Kidney epithelial cell (primary cell): ENCODE results near the gene AKAP13. TPM values are rescaled to one million over a fixed set of nuclear protein-coding genes. Genes with fewer than 3 reads are reported as not detected.

ENCODE experiments used
- DNase-seq: peaks from one replicate; pipeline ENCODE4 v3.0.0-alpha.2; 2010; ENCODE audit warnings: low read depth
- H3K27me3 ChIP-seq: 2 replicates; pipeline ENCODE4 v1.6.0; 2011; ENCODE audit warnings: low read length; ENCODE audit not compliant: control insufficient read depth, insufficient read depth
- H3K36me3 ChIP-seq: 2 replicates; pipeline ENCODE4 v1.5.1; 2011; ENCODE audit warnings: low read length; ENCODE audit not compliant: control insufficient read depth, insufficient read depth
- H3K4me3 ChIP-seq: 2 replicates; pipeline ENCODE4 v1.5.1; 2011; ENCODE audit warnings: low read depth, mild to moderate bottlenecking, control low read depth, low read length
- CTCF ChIP-seq: IDR thresholded peaks from 2 replicates; pipeline ENCODE4 v1.5.1; 2011; ENCODE audit warnings: mild to moderate bottlenecking, moderate library complexity, low read length, control low read depth, inconsistent platforms; ENCODE audit not compliant: insufficient read depth, poor library complexity, severe bottlenecking
- total RNA-seq: library from RNA; depleted of rRNA; stranded (reverse); fragments of >200 nt; gene quantifications from 2 replicates; pipeline ENCODE4 v1.2.3, GENCODE V29; 2015

Gene AKAP13
- total RNA-seq, 1 donor from 2014 or later: 54.0 TPM

GRCh38 chr15:85500729-85501128 is 120.3 kb downstream of the AKAP13 start:
- DNase-seq: no peak
- no peaks in the 10 kb centered on the region for H3K27me3 ChIP-seq
- H3K36me3 ChIP-seq: no peaks in the 10 kb centered on the region
- no peak for TF ChIP-seq CTCF
- no peak overlapping the region for H3K4me3 ChIP-seq

- Histone ChIP-seq H3K4me3 (no peak overlapping the region), H3K36me3 (no peaks in the 10 kb centered on the region), H3K27me3 (no peaks in the 10 kb centered on the region)
- DNase-seq: no peak
- TF ChIP-seq CTCF: no peak
Observed at GRCh38 chr15:85501574-85501973, 121.2 kb downstream of the AKAP13 start.

- no peak for TF ChIP-seq CTCF
- H3K27me3 ChIP-seq: no peaks in the 10 kb centered on the region
- H3K36me3 ChIP-seq: no peaks in the 10 kb centered on the region
- DNase-seq: no peak
- H3K4me3 ChIP-seq: no peak overlapping the region
Observed at GRCh38 chr15:85503151-85503799, 122.9 kb downstream of the AKAP13 start.

- Histone ChIP-seq H3K27me3 (no peaks in the 10 kb centered on the region), H3K36me3 (no peaks in the 10 kb centered on the region), H3K4me3 (no peak overlapping the region)
- DNase-seq: no peak
- TF ChIP-seq CTCF: peak; percentile 58
Observed at GRCh38 chr15:85504749-85505676, 124.6 kb downstream of the AKAP13 start.

- Histone ChIP-seq H3K36me3 (no peaks in the 10 kb centered on the region), H3K27me3 (no peaks in the 10 kb centered on the region), H3K4me3 (no peak overlapping the region)
- no peak for TF ChIP-seq CTCF
- DNase-seq: no peak
Observed at GRCh38 chr15:85507114-85507513, 126.7 kb downstream of the AKAP13 start.

- H3K36me3 ChIP-seq: no peaks in the 10 kb centered on the region
Observed at GRCh38 chr15:85509973-85510372, 129.6 kb downstream of the AKAP13 start.

More at GRCh38 chr15:85509973-85510372, 129.6 kb downstream of the AKAP13 start:
- Histone ChIP-seq H3K4me3 (no peak overlapping the region), H3K27me3 (no peaks in the 10 kb centered on the region)
- DNase-seq: no peak
- no peak for TF ChIP-seq CTCF
